NCI-H146 treated with DMSO at 0.1 percent for 48 hours (cell line): ENCODE measurements around the gene PBX1.
"Not testable (repeated sequence)": the region's sequence is repeated elsewhere in the genome, so short reads cannot be mapped to it uniquely, and the experiment has no call there.

Source experiments
- DNase-seq: peaks from one replicate; lab custom pipeline; 2025; ENCODE audit not compliant: unreplicated experiment; lab: John Stamatoyannopoulos, UW

Gene PBX1

DNA sequence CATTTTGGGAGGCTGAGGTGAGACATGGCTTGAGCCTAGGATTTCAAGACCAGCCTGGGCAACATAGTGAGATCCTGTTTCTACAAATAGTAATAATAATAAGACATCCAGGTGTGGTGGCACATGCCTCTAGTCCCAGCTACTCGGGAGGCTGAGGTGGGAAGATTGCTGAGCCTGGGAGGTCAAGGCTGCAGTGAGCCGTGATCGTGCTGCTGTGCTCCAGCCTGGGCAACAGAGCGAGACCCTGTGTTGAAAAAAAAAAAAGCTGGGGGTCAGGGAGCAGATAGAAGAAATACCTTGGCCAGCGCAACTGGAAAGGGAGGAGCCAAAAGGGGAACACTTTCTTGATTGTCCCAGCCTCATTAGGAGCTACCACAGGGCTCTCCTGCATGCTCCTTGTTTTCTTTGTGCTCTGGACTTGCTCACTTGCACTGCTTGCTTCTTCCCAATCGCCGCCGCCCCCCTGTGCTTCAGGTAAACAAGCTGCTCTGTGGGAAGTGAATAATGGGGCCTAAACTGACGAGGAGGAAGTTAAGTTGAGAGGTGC, 31.1 kb downstream of the PBX1 start:
- peak; percentile 11 for DNase-seq

DNA sequence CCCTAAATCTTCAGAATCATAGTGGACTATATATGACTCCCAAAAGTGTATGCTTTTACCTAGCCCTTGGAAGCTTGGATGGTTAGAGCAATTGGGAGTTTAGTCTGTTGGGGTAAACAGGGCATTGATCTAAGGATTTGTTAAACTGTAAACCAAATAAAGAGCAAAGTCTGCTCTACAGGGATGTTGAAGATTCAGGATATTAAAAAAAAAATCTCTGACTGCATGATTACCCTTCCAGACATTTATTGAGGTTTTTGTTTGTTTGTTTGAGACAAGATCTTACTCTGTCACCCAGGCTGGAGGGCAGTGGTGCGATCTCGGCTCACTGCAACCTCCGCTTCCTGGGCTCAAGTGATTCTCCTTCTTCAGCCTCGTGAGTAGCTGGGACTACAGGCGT, 31.6 kb downstream of the PBX1 start:
- DNase-seq, result no peak

DNA sequence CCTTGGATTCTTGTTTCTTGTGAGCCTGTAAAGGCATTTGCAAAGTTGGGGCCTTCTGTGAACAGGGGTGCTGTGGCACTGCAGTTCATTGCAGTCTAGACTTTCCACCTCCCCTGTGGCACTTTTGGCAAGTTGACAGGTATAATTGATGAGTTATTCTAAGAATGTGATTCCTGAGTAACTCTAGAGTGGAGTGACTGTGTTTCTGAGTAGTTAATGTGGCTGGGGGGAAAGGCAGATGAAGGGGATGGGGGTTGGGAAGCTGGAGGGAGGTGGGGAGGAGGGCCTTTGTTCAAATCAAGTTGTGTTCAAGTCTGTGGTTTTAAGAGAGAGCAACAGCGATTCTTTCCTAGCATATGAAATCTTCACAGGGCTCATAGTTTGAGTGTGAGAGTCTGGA, 32.9 kb downstream of the PBX1 start:
- no peak for DNase-seq

DNA sequence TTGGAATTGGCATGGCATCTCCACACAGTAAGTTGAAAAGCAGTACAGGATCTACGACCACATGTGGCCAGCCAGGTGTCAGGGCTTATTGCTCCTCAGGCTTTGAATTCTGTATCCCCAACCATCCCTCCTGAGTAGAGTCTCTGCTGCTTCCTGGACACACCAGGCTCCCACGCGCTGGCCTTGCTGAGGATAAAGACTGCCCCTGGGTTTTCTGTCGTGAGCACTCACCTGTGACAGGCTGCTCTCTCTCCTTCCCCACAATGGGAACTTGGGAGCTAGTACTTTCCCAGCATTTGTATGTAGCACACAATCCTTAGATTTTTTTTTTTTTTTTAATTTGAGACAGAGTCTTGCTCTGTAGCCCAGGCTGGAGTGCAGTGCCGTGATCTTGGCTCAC, 33.6 kb downstream of the PBX1 start:
- no peak for DNase-seq

- DNase-seq, result no peak
Observed at GRCh38 chr1:164595212-164595611, 36.2 kb downstream of the PBX1 start.

DNA sequence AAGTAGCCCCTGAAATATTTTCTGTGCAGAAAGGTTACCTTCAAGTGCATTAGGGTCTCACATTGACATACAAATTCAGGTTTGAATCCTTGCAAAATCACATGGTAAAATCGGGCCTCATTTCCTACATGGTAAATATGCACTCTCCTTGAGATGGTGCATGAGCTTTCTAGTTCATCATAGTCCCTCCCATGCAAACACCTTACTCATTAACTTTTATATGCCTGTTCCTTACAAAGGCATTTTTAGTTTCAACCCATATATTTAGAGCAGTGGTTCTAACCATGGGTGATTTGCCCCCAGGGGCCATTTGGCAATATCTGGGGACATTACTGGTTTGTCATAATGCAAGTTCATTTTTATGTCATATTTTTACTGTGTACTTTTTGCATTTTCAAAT, 37.2 kb downstream of the PBX1 start:
- DNase-seq, result no peak

GRCh38 chr1:164598719-164599118, 39.7 kb downstream of the PBX1 start:
- DNase-seq, result peak; percentile 26

GRCh38 chr1:164599272-164599671, 40.3 kb downstream of the PBX1 start:
- DNase-seq, result no peak

- DNase-seq, result no peak
Observed at GRCh38 chr1:164601399-164602100, 42.6 kb downstream of the PBX1 start.

DNA sequence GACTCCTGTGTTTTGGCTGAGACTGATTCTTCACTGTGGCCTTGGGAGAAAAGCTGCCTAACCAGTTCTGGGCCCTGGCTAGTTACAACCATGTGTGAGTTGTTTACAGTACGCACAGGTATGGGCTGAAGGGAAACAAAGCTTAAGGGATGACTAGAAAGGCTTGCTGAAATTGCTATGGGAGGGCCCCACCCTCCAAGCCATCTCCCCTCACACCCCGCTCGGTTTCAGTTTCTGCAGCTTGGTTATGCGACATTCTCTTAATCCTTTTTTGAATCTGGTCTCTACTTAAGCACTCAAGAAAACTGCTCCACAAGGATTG, 43.1 kb downstream of the PBX1 start:
- peak; percentile 26 for DNase-seq

- no peak for DNase-seq
Observed at GRCh38 chr1:164602480-164603093, 43.6 kb downstream of the PBX1 start.

- DNase-seq, result not testable (repeated sequence)
Observed at GRCh38 chr1:164603805-164604204, 44.8 kb downstream of the PBX1 start.

GRCh38 chr1:164604541-164604940, 45.6 kb downstream of the PBX1 start:
- no peak for DNase-seq

DNA sequence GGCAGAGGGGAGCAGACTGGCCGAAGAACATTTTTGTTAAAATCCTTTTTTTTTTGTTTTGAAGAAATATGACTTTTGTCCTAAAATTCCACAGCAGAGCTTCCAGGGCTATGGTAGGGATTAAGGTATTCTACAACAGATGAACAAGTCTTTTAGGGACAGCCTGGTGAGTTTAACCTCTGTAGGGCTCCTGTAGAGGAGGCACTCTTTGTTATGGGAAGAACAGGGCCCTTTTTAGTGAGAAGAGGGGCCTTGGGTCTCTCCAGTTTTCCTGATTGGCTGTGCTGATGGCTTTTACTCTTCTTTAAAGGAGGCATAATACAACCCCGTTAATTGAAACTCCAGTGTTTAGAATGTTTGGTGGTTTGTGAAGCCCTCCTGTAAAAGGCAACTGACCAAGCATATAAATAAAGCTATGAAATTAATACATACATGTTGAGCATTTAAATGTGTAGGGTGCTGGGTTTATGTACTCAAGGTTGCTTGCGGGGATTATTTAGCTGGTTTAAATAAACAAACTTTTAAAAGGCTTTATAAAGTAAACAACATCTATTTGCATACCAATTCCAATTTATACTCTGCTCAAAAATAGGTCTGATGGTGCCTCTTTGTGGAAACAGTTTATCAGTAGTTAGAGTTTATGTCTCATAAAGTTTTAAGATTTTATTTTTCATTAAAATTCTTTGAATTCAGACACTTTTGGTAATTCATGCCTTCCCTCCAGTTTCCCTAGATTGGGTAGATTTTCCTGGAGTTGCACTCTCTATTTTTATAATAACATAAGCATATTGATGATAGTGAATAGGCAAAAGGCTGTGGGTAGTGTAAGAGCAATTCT, 46.5 kb downstream of the PBX1 start:
- DNase-seq, result no peak

DNA sequence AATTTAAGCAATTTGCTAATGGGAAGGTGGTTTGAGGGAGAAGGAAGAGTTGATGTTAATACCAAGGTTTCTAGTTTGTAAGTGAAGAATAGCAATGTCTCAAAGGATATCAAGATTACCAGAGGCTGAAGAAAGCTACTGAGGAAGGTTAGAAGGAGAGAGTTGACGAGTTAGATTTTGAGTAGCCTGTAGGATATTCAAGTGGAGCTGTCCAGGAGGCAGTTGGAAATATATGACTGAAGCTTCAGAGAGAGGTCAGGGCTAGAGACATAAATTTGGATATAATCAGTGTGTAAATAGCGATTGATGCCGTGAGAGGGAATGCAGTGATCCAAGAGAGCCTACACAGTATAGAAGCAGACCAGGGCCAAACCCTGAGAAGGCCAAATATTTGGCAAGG, 48.4 kb downstream of the PBX1 start:
- DNase-seq, result no peak

GRCh38 chr1:164608651-164609057, 49.7 kb downstream of the PBX1 start:
- DNase-seq, result no peak

DNA sequence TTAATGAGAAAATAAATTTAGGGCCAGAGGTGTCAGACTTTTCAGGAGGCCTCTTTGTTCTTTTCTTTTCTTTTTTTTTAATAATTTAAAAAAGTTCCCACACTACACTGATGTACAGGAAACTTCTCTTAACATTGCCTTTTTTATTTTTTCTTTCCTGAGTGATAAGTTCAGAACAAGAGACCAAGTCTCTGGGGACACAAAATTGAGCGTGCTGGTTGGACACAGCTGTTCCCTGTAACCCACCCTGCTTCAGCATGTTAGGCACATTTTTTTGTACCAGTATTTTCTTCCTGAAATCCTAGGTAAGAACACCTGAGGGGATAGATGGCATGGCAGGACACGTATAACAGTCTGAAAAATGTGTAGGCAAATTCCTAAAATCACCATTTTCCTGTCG, 50.1 kb downstream of the PBX1 start:
- no peak for DNase-seq

DNA sequence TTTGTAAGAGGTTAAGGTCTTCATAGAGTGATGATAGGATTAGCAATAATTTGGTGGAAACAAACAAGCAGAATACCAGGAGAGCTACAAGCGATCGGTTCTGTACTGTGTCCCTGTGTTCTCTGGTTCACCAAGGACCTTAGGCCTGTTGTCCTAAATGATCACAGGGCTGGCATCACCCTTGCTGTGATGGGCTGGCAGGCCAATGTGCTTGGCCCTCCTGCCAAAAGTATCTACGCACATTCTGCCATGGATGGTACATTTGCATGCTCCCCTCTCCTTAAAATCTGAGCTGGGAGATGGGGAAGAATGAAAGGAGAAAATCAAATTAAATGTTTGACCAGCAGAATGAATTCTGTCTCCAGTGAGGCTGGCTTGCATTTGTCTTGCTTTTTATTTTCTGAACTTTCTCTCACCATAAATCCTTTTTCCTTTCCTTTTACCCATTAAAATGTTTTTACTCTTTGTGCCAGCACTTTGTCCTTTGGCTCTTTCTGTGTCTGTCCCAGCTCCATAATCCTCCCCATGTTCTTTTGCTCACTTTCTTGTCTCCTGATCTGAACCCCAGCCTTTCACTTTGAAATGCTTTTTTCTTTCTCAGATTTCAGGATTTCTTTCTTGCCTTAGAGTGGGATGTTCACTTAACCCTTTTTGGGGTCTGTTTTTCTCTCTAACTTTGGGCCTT, 51.7 kb downstream of the PBX1 start:
- no peak for DNase-seq

DNA sequence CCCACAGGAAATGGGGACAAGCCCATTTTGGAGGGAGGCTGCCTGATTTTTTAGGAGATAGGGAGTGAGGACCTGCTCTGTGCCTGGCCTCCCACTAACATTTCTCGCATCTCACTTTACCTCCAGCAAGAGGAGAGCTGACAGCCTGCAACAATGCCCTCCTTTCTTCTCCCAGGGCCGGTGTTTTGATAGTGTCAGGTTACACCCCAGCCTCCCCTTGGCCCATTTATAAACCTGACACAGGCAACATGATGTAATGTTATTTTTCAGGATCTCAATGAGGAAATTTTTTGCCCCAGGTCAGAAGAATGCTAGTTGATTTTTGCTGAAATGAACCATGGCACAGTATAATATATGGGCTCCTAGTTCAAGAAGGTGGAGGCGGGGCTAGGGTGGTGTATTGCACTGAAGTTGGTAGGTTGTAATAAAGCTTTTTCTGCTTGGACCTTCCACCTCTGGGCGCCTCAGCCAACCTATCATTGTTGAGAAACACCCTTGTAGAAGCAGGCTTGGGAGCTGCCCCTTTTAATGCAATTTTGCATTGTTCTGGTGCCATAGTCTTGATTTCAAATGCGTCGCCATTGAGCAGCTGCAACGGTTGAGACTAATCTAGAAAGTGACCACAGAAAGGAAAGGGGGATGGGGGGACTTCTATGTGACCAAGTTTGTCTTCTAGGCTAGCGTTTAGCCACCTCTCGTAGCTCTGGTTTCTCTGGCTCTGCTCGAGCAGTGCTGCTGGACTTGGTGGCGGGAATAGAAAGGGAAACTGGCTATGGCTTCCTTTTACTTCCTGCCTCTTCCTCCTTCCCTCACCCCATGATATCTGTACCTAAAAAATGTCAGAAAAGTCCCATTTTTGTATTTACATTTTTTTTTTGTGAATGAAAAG, 53.0 kb downstream of the PBX1 start:
- peak; percentile 93 for DNase-seq

GRCh38 chr1:164613176-164613575, 54.2 kb downstream of the PBX1 start:
- DNase-seq, result no peak
